Epithelial cell of proximal tubule (primary cell): Measurements from ENCODE around the gene YJEFN3. TPM values are rescaled to one million over a fixed set of nuclear protein-coding genes. Genes with fewer than 3 reads are reported as not detected.

Experiments used
- DNase-seq: peaks from one replicate; pipeline ENCODE4 v3.0.0-alpha.2; 2011; ENCODE audit warnings: low read depth
- H3K4me3 ChIP-seq: 2 replicates; pipeline ENCODE4 v1.5.1; 2011; ENCODE audit warnings: low read depth, mild to moderate bottlenecking, low read length
- total RNA-seq: library from RNA; depleted of rRNA; stranded (reverse); fragments of >200 nt; gene quantifications from 2 replicates; pipeline ENCODE4 v1.2.3, GENCODE V29; 2015
- TF ChIP-seq, protein P1 (sequence below): conservative IDR thresholded peaks from 2 replicates; pipeline ENCODE4 v1.5.1; 2012; ENCODE audit warnings: low read depth, mild to moderate bottlenecking, low read length

YJEFN3 gene
- total RNA-seq, 1 donor from 2014 or later = 0.58 TPM

- H3K4me3 ChIP-seq = no peak overlapping the region
- DNase-seq = no peak
- TF ChIP-seq, protein P1, sequence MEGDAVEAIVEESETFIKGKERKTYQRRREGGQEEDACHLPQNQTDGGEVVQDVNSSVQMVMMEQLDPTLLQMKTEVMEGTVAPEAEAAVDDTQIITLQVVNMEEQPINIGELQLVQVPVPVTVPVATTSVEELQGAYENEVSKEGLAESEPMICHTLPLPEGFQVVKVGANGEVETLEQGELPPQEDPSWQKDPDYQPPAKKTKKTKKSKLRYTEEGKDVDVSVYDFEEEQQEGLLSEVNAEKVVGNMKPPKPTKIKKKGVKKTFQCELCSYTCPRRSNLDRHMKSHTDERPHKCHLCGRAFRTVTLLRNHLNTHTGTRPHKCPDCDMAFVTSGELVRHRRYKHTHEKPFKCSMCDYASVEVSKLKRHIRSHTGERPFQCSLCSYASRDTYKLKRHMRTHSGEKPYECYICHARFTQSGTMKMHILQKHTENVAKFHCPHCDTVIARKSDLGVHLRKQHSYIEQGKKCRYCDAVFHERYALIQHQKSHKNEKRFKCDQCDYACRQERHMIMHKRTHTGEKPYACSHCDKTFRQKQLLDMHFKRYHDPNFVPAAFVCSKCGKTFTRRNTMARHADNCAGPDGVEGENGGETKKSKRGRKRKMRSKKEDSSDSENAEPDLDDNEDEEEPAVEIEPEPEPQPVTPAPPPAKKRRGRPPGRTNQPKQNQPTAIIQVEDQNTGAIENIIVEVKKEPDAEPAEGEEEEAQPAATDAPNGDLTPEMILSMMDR = no peak
Observed at GRCh38 chr19:19561946-19562664, 33.4 kb downstream of the YJEFN3 start.

- TF ChIP-seq, protein P1 = no peak
- no peak for DNase-seq
- no peak overlapping the region for H3K4me3 ChIP-seq
Observed at GRCh38 chr19:19562665-19563347, 34.1 kb downstream of the YJEFN3 start.

GRCh38 chr19:19563348-19563848 is 34.7 kb downstream of the YJEFN3 start:
- DNase-seq = no peak
- TF ChIP-seq, protein P1 = no peak
- no peak overlapping the region for H3K4me3 ChIP-seq

GRCh38 chr19:19566306-19566705 is 37.6 kb downstream of the YJEFN3 start:
- no peak overlapping the region for H3K4me3 ChIP-seq
- TF ChIP-seq, protein P1 = no peak
- DNase-seq = no peak

GRCh38 chr19:19567391-19567790 is 38.7 kb downstream of the YJEFN3 start:
- TF ChIP-seq, protein P1 = no peak
- DNase-seq = no peak
- no peak overlapping the region for H3K4me3 ChIP-seq

GRCh38 chr19:19568802-19569756 is 40.4 kb downstream of the YJEFN3 start:
- DNase-seq = no peak
- TF ChIP-seq, protein P1 = no peak
- no peak overlapping the region for H3K4me3 ChIP-seq
